Esophagus muscularis mucosa (tissue), 4 donors: ENCODE results near the gene TMEM196. TPM values are rescaled to one million over a fixed set of nuclear protein-coding genes. Genes with fewer than 3 reads are reported as not detected.
A peak's percentile ranks its signal among the peaks of the same experiment; 100 is the strongest.

Experiments used
- DNase-seq: peaks from one replicate; pipeline ENCODE4 v3.0.0-alpha.2; 2017; ENCODE audit errors: extremely low spot score
- H3K27ac ChIP-seq, 4 donors: fragments of 200-600 bp; sonication (generic); replicated peaks in 1 of 4; 1 replicate in 3 of 4; 2 replicates in 1 of 4; pipeline ENCODE4 v1.5.1; 2016 to 2019; ENCODE audit warnings: mild to moderate bottlenecking in 1 of 4
- H3K27me3 ChIP-seq, 4 donors: fragments of 200-600 bp; sonication (generic); one replicate each; pipeline versions ENCODE4 v1.5.1 to v1.6.0; 2016 to 2019
- H3K36me3 ChIP-seq, 4 donors: fragments of 200-600 bp; sonication (generic); one replicate each; pipeline ENCODE4 v1.5.1; 2016 to 2019
- H3K4me1 ChIP-seq, 4 donors: fragments of 200-600 bp; sonication (generic); one replicate each; pipeline ENCODE4 v1.5.1; 2016 to 2019
- H3K4me3 ChIP-seq, 4 donors: fragments of 200-600 bp; sonication (generic); 1 replicate in 2 of 4; 2 replicates in 2 of 4; pipeline ENCODE4 v1.5.1; 2016 to 2019; ENCODE audit warnings: mild to moderate bottlenecking in 4 of 4, moderate library complexity in 1 of 4
- H3K9me3 ChIP-seq, 4 donors: fragments of 200-600 bp; sonication (generic); 1 replicate in 3 of 4; 2 replicates in 1 of 4; pipeline ENCODE4 v1.5.1; 2016 to 2019
- CTCF ChIP-seq, 3 experiments: fragments of 200-600 bp in 2 of 3; fragments of 450-650 bp in 1 of 3; sonication (generic) in 2 of 3; IDR thresholded peaks; one replicate each; pipeline ENCODE4 v1.5.1; 2017 to 2019; ENCODE audit warnings: antibody characterized with exemption in 3 of 3, mild to moderate bottlenecking in 2 of 3, moderate library complexity in 1 of 3
- EP300 ChIP-seq: sonication (generic); formaldehyde crosslinking; IDR thresholded peaks from one replicate; pipeline ENCODE4 v1.6.1; 2017; ENCODE audit warnings: antibody characterized with exemption
- POLR2A ChIP-seq: fragments of 450-650 bp; IDR thresholded peaks from one replicate; pipeline ENCODE4 v1.6.1; 2017; ENCODE audit warnings: antibody characterized with exemption, moderate library complexity, mild to moderate bottlenecking, low read depth
- POLR2AphosphoS5 ChIP-seq, 2 donors: sonication (generic); formaldehyde crosslinking; IDR thresholded peaks; one replicate each; pipeline ENCODE4 v1.6.1; 2017; ENCODE audit warnings: antibody characterized with exemption in 2 of 2
- WGBS: methylation state at CpG from one replicate; pipeline ENCODE4 v1.1.5; 2018; 5-methylcytosine and 5-hydroxymethylcytosine counted together
- intact Hi-C: fragments of 100-400 bp; cut with DNase I; formaldehyde crosslinking; loops from one replicate; pipeline ENCODE4 v1.15.1; 2023
- total RNA-seq, 4 donors: library from RNA; depleted of rRNA; stranded (reverse); fragments of >200 nt; gene quantifications; one replicate each; pipeline versions ENCODE4 v1.1.0 to v1.2.1, GENCODE V29; 2016

TMEM196 gene
- total RNA-seq, 4 donors from 2014 or later: not detected

GRCh38 chr7:19772306-19772705 lies 1.1 kb downstream of the TMEM196 start:
- H3K4me1 ChIP-seq: peaks cover 0 to 18% (median 16%) of the 10 kb centered on the region in 4 donors
- peaks cover 0 to 46% (median 14%) of the 10 kb centered on the region in 4 donors for H3K27me3 ChIP-seq
- 8% methylated on average over 17 of the region's 17 CpGs for WGBS
- H3K27ac ChIP-seq: no peak overlapping the region
- H3K9me3 ChIP-seq: no peaks in the 10 kb centered on the region
- peak overlapping the region in 3 of 4 donors; percentile 25 to 43 (median 27) for H3K4me3 ChIP-seq
- no peak for TF ChIP-seq CTCF (IDR thresholded peaks at IDR 0.05)
- TF ChIP-seq POLR2AphosphoS5 (IDR thresholded peaks at IDR 0.05): no peak
- TF ChIP-seq EP300: no peak
- no peak for TF ChIP-seq POLR2A
- no peaks in the 10 kb centered on the region for H3K36me3 ChIP-seq
- no peak for DNase-seq
- intact Hi-C loops: no loop called here

- H3K4me3 ChIP-seq: no peak overlapping the region
- no peaks in the 10 kb centered on the region for H3K9me3 ChIP-seq
- H3K27ac ChIP-seq: no peak overlapping the region
- WGBS: 78% methylated on average over 3 of the region's 3 CpGs
- intact Hi-C loops: no loop called here
- no peak for DNase-seq
- H3K4me1 ChIP-seq: no peaks in the 10 kb centered on the region
- no peaks in the 10 kb centered on the region for H3K27me3 ChIP-seq
- TF ChIP-seq POLR2A: no peak
- no peak for TF ChIP-seq POLR2AphosphoS5 (IDR thresholded peaks at IDR 0.05)
- TF ChIP-seq EP300: no peak
- TF ChIP-seq CTCF (IDR thresholded peaks at IDR 0.05): no peak
- no peaks in the 10 kb centered on the region for H3K36me3 ChIP-seq
These were observed 10.8 kb downstream of the TMEM196 start for GRCh38 chr7:19762631-19763030.

GRCh38 chr7:19754521-19755116 lies 18.8 kb downstream of the TMEM196 start:
- DNase-seq: no peak
- H3K27me3 ChIP-seq: no peaks in the 10 kb centered on the region
- no peaks in the 10 kb centered on the region for H3K9me3 ChIP-seq
- 43% methylated on average over 6 of the region's 6 CpGs for WGBS
- H3K4me3 ChIP-seq: no peak overlapping the region
- intact Hi-C loops: loop anchor here (5.0 to 10.0 kb wide), 2 partner anchors 418 to 560 kb away; no protein-coding TSS in a partner anchor
- no peaks in the 10 kb centered on the region for H3K4me1 ChIP-seq
- H3K36me3 ChIP-seq: no peaks in the 10 kb centered on the region
- no peak overlapping the region for H3K27ac ChIP-seq
- no peak for TF ChIP-seq EP300
- peak; percentile 48 to 77 (median 66) for TF ChIP-seq CTCF (IDR thresholded peaks at IDR 0.05)
- TF ChIP-seq POLR2AphosphoS5 (IDR thresholded peaks at IDR 0.05): no peak

GRCh38 chr7:19752020-19752419 lies 21.4 kb downstream of the TMEM196 start:
- Histone ChIP-seq H3K36me3 (no peaks in the 10 kb centered on the region), H3K27me3 (no peaks in the 10 kb centered on the region), H3K4me1 (no peaks in the 10 kb centered on the region), H3K4me3 (no peak overlapping the region), H3K9me3 (no peaks in the 10 kb centered on the region), H3K27ac (no peak overlapping the region)
- DNase-seq: no peak
- WGBS: 76% methylated on average over 3 of the region's 3 CpGs
- TF ChIP-seq CTCF (IDR thresholded peaks at IDR 0.05): no peak
- no peak for TF ChIP-seq EP300
- TF ChIP-seq POLR2AphosphoS5 (IDR thresholded peaks at IDR 0.05): no peak
- TF ChIP-seq POLR2A: no peak
- intact Hi-C loops: loop anchor here (5.0 to 10.0 kb wide), 2 partner anchors 420 to 563 kb away; no protein-coding TSS in a partner anchor

GRCh38 chr7:19749658-19750057 lies 23.8 kb downstream of the TMEM196 start:
- H3K27me3 ChIP-seq: no peaks in the 10 kb centered on the region
- H3K4me1 ChIP-seq: no peaks in the 10 kb centered on the region
- no peak for DNase-seq
- no peak overlapping the region for H3K4me3 ChIP-seq
- H3K27ac ChIP-seq: no peak overlapping the region
- no peaks in the 10 kb centered on the region for H3K9me3 ChIP-seq
- 69% methylated on average over 4 of the region's 4 CpGs for WGBS
- intact Hi-C loops: loop anchor here (5.0 to 10.0 kb wide), 2 partner anchors 423 to 565 kb away; no protein-coding TSS in a partner anchor
- TF ChIP-seq CTCF (IDR thresholded peaks at IDR 0.05): no peak
- no peak for TF ChIP-seq POLR2AphosphoS5 (IDR thresholded peaks at IDR 0.05)
- no peak for TF ChIP-seq EP300
- no peak for TF ChIP-seq POLR2A
- no peaks in the 10 kb centered on the region for H3K36me3 ChIP-seq
